Spleen (tissue), 11 donors: ENCODE results near the gene MBNL2. TPM values are rescaled to one million over a fixed set of nuclear protein-coding genes. Genes with fewer than 3 reads are reported as not detected.

ENCODE experiments used
- DNase-seq: peaks from one replicate; pipeline ENCODE4 v3.0.0-alpha.2; 2020
- H3K27ac ChIP-seq, 8 donors: fragments of 200-600 bp; sonication (generic) in 7 of 8; 1 replicate in 4 of 8; 2 replicates in 4 of 8; pipeline versions ENCODE4 v1.5.0 to v1.8.0; 2016 to 2021; ENCODE audit warnings: inconsistent platforms in 4 of 8, mild to moderate bottlenecking in 4 of 8, moderate library complexity in 1 of 8
- H3K27me3 ChIP-seq, 7 donors: fragments of 200-600 bp; sonication (generic) in 6 of 7; replicated peaks in 1 of 7; 1 replicate in 4 of 7; 2 replicates in 3 of 7; pipeline versions ENCODE4 v1.5.0 to v1.8.0; 2016 to 2021; ENCODE audit warnings: inconsistent platforms in 3 of 7, mild to moderate bottlenecking in 1 of 7
- H3K36me3 ChIP-seq, 6 donors: fragments of 200-600 bp; sonication (generic) in 5 of 6; 1 replicate in 4 of 6; 2 replicates in 2 of 6; pipeline versions ENCODE4 v1.5.0 to v1.8.0; 2016 to 2021; ENCODE audit warnings: inconsistent platforms in 2 of 6
- H3K4me1 ChIP-seq, 6 donors: fragments of 200-600 bp; sonication (generic) in 5 of 6; 1 replicate in 3 of 6; 2 replicates in 3 of 6; pipeline versions ENCODE4 v1.5.0 to v1.8.0; 2016 to 2021; ENCODE audit warnings: inconsistent platforms in 3 of 6
- H3K4me3 ChIP-seq, 8 donors: fragments of 200-600 bp; sonication (generic) in 7 of 8; 1 replicate in 4 of 8; 2 replicates in 4 of 8; pipeline versions ENCODE4 v1.5.0 to v1.8.0; 2016 to 2021; ENCODE audit warnings: inconsistent platforms in 4 of 8, mild to moderate bottlenecking in 4 of 8, moderate library complexity in 2 of 8
- H3K9me3 ChIP-seq, 8 donors: fragments of 200-600 bp; sonication (generic) in 7 of 8; 1 replicate in 4 of 8; 2 replicates in 4 of 8; pipeline versions ENCODE4 v1.5.0 to v1.8.0; 2016 to 2021; ENCODE audit warnings: inconsistent platforms in 4 of 8
- POLR2A ChIP-seq, 3 donors: fragments of 450-650 bp; IDR thresholded peaks; one replicate each; pipeline ENCODE4 v1.5.1; 2017; ENCODE audit warnings: antibody characterized with exemption in 3 of 3, mild to moderate bottlenecking in 1 of 3
- POLR2AphosphoS5 ChIP-seq, 3 donors: sonication (generic); formaldehyde crosslinking; IDR thresholded peaks; one replicate each; pipeline ENCODE4 v1.5.1; 2017; ENCODE audit warnings: antibody characterized with exemption in 3 of 3
- WGBS, 5 donors: extraction: QIAGEN DNeasy Blood & Tissue Kit in 3 of 5; methylation state at CpG; one replicate each; pipeline versions ENCODE4 v1.1.5 to v1.1.7; 2013 to 2018; 5-methylcytosine and 5-hydroxymethylcytosine counted together
- intact Hi-C: fragments of 100-400 bp; cut with DNase I; formaldehyde crosslinking; loops from one replicate; pipeline ENCODE4 v1.15.0; 2023; ENCODE audit warnings: low total_unique reads
- polyA plus RNA-seq, 3 donors: library from polyadenylated mRNA; stranded (reverse); fragments of 200-250 nt; gene quantifications; one replicate each; pipeline ENCODE4 v1.2.1, GENCODE V29; 2013
- total RNA-seq, 7 donors: library from RNA; depleted of rRNA in 3 of 7; stranded (reverse); fragments of >200 nt in 3 of 7; fragmentation: NEBNext Ultra II Directional in 4 of 7; extraction: Animal tissue kit (Norgen Biotek cat#: 25700) in 4 of 7; gene quantifications; one replicate each; pipeline versions ENCODE4 v1.1.0 to v1.2.1, GENCODE V29; 2016 to 2021
- TF ChIP-seq, protein P1 (sequence below), 11 experiments: fragments of 200-600 bp in 7 of 11; fragments of 450-650 bp in 4 of 11; sonication (generic) in 4 of 11; IDR thresholded peaks in 8 of 11; conservative IDR thresholded peaks in 3 of 11; 1 replicate in 7 of 11; 2 replicates in 4 of 11; pipeline versions ENCODE4 v1.4.0 to v1.8.0; 2016 to 2021; ENCODE audit warnings: antibody characterized with exemption in 11 of 11, inconsistent platforms in 4 of 11, mild to moderate bottlenecking in 1 of 11
- donor health status: healthy with polysubstance abuse.
- donor health status: DM: no; HTN: no; CAD: no; lungs with moderate emphysema.
- donor health status: DM: no; HTN: no; CAD: no.
- donor health status: Bipolar disorder and iron deficiency.
- donor health status: healthy.
- donor health status: DM: no; HTN: no; CAD: no.
- donor health status: DM: yes; HTN: yes; CAD: no.

The MBNL2 gene
- total and polyA plus RNA-seq, 10 donors: 7.0 to 56.3 (median 31.1) TPM

DNA sequence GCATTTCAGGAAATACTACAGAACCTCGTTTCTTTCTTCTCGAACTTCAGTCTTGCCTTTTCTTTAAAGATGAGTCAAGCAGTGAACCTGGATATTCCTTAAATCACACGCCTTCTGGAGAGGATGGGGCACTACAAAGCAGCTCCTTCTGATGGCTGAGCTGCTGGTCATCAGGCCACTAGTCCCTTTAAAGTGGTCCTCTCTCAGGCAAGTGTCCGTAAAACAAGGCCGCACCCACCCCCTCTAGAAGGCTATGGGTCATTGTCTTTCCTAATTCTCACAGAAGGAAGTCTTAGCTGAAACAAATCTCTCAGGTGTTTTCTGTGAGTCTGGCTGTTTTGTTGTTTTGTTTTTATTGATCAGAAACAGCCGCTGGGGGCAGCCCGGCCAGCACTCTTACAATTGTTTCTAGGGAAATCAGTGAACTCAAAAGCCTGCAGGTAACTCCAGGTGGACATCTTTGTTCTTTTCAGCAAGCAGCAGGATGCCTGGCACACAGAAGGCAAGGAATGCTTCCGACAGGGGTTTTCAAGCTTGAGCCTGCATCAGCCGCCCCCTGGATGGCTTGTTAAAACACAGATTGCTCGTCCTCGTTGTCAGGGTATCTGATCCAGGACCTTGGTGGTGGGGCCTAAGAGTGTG, 45.4 kb downstream of the MBNL2 start:
- Histone ChIP-seq H3K36me3 (peaks cover 0 to 17% (median 0%) of the 10 kb centered on the region in 6 donors), H3K4me1 (peaks cover 0 to 51% (median 18%) of the 10 kb centered on the region in 6 donors), H3K27me3 (no peaks in the 10 kb centered on the region), H3K27ac (no peak overlapping the region), H3K9me3 (no peaks in the 10 kb centered on the region), H3K4me3 (no peak overlapping the region)
- no peak for TF ChIP-seq POLR2AphosphoS5 (IDR thresholded peaks at IDR 0.05)
- TF ChIP-seq, protein P1, sequence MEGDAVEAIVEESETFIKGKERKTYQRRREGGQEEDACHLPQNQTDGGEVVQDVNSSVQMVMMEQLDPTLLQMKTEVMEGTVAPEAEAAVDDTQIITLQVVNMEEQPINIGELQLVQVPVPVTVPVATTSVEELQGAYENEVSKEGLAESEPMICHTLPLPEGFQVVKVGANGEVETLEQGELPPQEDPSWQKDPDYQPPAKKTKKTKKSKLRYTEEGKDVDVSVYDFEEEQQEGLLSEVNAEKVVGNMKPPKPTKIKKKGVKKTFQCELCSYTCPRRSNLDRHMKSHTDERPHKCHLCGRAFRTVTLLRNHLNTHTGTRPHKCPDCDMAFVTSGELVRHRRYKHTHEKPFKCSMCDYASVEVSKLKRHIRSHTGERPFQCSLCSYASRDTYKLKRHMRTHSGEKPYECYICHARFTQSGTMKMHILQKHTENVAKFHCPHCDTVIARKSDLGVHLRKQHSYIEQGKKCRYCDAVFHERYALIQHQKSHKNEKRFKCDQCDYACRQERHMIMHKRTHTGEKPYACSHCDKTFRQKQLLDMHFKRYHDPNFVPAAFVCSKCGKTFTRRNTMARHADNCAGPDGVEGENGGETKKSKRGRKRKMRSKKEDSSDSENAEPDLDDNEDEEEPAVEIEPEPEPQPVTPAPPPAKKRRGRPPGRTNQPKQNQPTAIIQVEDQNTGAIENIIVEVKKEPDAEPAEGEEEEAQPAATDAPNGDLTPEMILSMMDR (IDR thresholded peaks at IDR 0.05 in 8 of 11, conservative IDR thresholded peaks at IDR 0.05 in 3 of 11): no peak
- no peak for TF ChIP-seq POLR2A (IDR thresholded peaks at IDR 0.05)
- intact Hi-C loops: no loop called here
- 79 to 91% (median 82%) methylated on average over 11 of the region's 11 CpGs for WGBS, 5 donors
- no peak for DNase-seq

- DNase-seq: no peak
- Histone ChIP-seq H3K27me3 (no peaks in the 10 kb centered on the region), H3K4me3 (no peak overlapping the region), H3K36me3 (peaks cover 0 to 17% (median 0%) of the 10 kb centered on the region in 6 donors), H3K9me3 (no peaks in the 10 kb centered on the region), H3K4me1 (peaks cover 0 to 57% (median 21%) of the 10 kb centered on the region in 6 donors), H3K27ac (no peak overlapping the region)
- intact Hi-C loops: no loop called here
- TF ChIP-seq POLR2AphosphoS5 (IDR thresholded peaks at IDR 0.05): no peak
- TF ChIP-seq, protein P1 (IDR thresholded peaks at IDR 0.05 in 8 of 11, conservative IDR thresholded peaks at IDR 0.05 in 3 of 11): no peak
- TF ChIP-seq POLR2A (IDR thresholded peaks at IDR 0.05): no peak
- 52 to 73% (median 61%) methylated on average over 6 of the region's 6 CpGs for WGBS, 5 donors
These were observed 46.6 kb downstream of the MBNL2 start for GRCh38 chr13:97268772-97269171.

DNA sequence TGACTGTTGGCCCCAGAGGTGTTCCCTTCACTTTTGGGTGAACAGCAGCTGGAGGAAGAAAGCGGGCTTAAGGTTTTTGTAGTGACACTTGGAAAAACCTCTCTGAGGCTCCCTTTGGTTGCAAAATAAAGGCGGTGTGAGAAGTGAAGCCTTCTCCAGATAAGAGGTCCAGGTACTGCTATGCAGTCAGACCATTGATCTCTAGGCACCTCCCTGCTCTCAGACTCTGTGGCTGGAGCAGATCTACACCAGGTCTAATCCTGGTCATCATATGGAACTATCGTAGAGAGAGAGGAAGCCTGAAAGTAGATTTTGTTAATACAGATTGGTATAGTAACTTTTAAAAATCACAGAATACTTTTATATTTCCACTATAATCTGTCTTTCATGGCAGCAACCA, 47.5 kb downstream of the MBNL2 start:
- WGBS, 5 donors: 96 to 100% (median 98%) methylated on average over 3 of the region's 3 CpGs
- TF ChIP-seq, protein P1 (IDR thresholded peaks at IDR 0.05 in 8 of 11, conservative IDR thresholded peaks at IDR 0.05 in 3 of 11): no peak
- no peak for TF ChIP-seq POLR2A (IDR thresholded peaks at IDR 0.05)
- TF ChIP-seq POLR2AphosphoS5 (IDR thresholded peaks at IDR 0.05): no peak
- H3K27ac ChIP-seq: no peak overlapping the region
- no peak for DNase-seq
- H3K9me3 ChIP-seq: no peaks in the 10 kb centered on the region
- intact Hi-C loops: no loop called here
- H3K4me3 ChIP-seq: no peak overlapping the region
- peaks cover 0 to 17% (median 0%) of the 10 kb centered on the region in 6 donors for H3K36me3 ChIP-seq
- H3K4me1 ChIP-seq: peaks cover 0 to 62% (median 22%) of the 10 kb centered on the region in 6 donors
- no peaks in the 10 kb centered on the region for H3K27me3 ChIP-seq

- TF ChIP-seq POLR2AphosphoS5 (IDR thresholded peaks at IDR 0.05) (no peak), POLR2A (IDR thresholded peaks at IDR 0.05) (no peak)
- TF ChIP-seq, protein P1 (IDR thresholded peaks at IDR 0.05 in 8 of 11, conservative IDR thresholded peaks at IDR 0.05 in 3 of 11): no peak
- Histone ChIP-seq H3K4me1 (peaks cover 0 to 73% (median 26%) of the 10 kb centered on the region in 6 donors), H3K4me3 (no peak overlapping the region), H3K36me3 (peaks cover 0 to 37% (median 9%) of the 10 kb centered on the region in 6 donors), H3K9me3 (no peaks in the 10 kb centered on the region), H3K27ac (no peak overlapping the region), H3K27me3 (no peaks in the 10 kb centered on the region)
- DNase-seq: no peak
- intact Hi-C loops: no loop called here
- WGBS, 5 donors: 82 to 92% (median 88%) methylated on average over 1 of the region's 1 CpG
These were observed 50.4 kb downstream of the MBNL2 start for GRCh38 chr13:97272526-97272925.
